ENCODE results near the gene FTSJ3.

The FTSJ3 gene

GRCh38 chr17:63830278-63830677 is 2.8 kb upstream of the FTSJ3 start:
- no peak for TF ChIP-seq CTCF (IDR thresholded peaks at IDR 0.05)

DNA sequence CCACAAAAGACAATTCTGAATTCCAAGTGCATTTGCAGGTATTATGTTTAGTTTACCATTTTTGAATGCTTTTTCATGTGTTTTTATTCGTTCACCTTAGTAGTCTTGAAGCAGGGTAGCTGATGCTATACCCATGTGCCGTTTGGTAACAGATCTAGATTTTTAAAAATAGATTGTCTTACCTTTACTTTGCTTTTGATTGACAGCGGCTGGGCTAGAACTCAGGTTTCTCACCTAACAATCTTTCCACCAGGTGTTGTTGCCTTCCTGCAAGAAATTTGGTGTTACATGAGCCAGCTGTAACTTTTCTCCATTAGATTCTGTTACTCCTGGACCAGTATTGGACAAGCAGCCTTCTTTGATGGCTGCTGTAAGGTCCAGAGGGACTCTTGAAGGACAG is 1.5 kb upstream of the FTSJ3 start:
- TF ChIP-seq CTCF (IDR thresholded peaks at IDR 0.05), result no peak

DNA sequence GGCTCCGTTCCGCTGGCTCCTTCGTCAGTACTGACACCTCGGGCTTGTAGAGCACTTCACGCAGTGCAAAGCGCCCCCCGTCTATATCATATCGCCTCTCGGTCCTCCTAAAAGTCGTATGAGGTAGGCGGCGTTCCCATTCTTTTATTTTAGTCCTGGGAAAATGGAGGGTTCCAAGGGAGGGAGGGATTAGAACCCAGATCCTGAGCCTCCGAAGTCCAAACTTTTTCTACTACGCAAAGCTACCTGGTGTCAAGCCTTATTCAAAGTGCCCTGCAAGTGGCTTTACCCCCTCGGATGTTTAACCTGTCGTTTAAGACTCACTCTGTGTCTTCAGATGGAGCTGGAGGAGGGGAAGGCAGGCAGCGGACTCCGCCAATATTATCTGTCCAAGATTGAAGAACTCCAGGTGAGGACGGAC is 348 bp upstream of the FTSJ3 start:
- TF ChIP-seq CTCF (IDR thresholded peaks at IDR 0.05), result no peak

- no peak for TF ChIP-seq CTCF (IDR thresholded peaks at IDR 0.05)
Observed at GRCh38 chr17:63826468-63827001, 928 bp downstream of the FTSJ3 start.

DNA sequence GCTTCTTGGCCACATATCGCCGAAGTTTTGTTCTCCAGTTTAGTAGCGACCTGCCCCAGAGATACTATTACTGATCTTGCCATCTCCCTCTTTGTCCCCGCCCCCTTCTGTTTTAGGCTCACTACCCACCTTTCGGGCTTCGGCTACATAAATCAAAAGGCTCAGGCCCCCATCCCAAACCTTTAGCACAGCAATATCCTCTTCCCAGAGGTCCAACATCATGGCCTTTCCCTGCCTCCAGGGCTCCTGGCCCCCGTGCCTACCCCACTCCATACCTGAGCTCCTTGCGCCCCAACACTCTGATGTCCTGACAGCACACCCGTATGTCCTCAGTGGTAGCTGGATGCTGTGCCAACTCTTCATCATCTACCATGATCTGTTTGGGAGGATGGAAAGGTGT is 3.1 kb downstream of the FTSJ3 start:
- no peak for TF ChIP-seq CTCF (IDR thresholded peaks at IDR 0.05)

DNA sequence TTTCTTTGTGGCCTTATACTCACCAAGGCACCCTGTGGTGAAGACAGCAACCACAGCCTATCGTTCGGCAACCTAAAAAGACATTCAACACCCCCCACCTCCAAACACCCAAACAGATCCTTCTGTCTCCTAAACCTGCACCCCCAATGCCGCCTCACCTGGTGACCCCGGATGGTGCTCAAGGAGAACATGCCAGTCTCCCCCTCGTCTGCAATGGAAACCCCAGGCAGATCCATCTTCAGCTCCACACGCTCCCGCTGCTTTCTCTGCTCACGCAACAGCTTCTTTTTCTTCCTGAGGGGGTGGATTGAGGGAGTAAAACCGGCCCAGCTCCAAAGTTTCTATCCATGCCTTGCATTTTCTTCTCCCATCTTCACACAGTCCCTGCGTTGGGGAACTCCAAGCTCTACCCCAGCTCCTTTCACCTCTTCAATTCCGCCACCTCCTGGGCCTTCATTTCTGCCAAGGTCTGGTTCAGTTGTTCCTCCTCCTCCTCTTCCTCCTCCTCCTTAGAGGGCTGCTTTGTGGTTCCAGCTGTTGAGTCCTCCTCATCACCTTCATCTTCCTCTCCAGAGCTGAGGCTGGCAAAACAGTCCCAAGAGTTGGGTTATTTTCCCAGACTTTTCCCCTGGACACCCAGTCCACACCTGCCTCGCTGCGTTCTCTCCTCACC is 3.7 kb downstream of the FTSJ3 start:
- TF ChIP-seq CTCF (IDR thresholded peaks at IDR 0.05), result no peak

- TF ChIP-seq CTCF (IDR thresholded peaks at IDR 0.05), result no peak
Observed at GRCh38 chr17:63822537-63822936, 4.9 kb downstream of the FTSJ3 start.

- TF ChIP-seq CTCF (IDR thresholded peaks at IDR 0.05), result no peak
Observed at GRCh38 chr17:63821804-63822203, 5.7 kb downstream of the FTSJ3 start.

Measured in LNCAP (cell line).